Loucy (cell line): ENCODE measurements around the gene PAPOLB.

Source experiments
- CTCF ChIP-seq: fragments of 200-600 bp; sonication (generic); conservative IDR thresholded peaks from 2 replicates; pipeline ENCODE4 v1.5.1; 2014; ENCODE audit warnings: mild to moderate bottlenecking, antibody characterized with exemption, low read length
- EZH2phosphoT487 ChIP-seq: fragments of 200-600 bp; IDR thresholded peaks from 2 replicates; pipeline ENCODE4 v1.6.1; 2018; ENCODE audit warnings: antibody characterized with exemption, mild to moderate bottlenecking, moderate library complexity, borderline replicate concordance

GRCh38 chr7:4820405-4820966 is 41.3 kb downstream of the PAPOLB start:
- TF ChIP-seq EZH2phosphoT487 (no peak), CTCF (no peak)
